ENCODE data around the gene PIGQ. TPM values are rescaled to one million over a fixed set of nuclear protein-coding genes. Genes with fewer than 3 reads are reported as not detected.

PIGQ gene
- total RNA-seq, 4 donors from 2014 or later: 37.4 to 115 (median 56.0) TPM

DNA sequence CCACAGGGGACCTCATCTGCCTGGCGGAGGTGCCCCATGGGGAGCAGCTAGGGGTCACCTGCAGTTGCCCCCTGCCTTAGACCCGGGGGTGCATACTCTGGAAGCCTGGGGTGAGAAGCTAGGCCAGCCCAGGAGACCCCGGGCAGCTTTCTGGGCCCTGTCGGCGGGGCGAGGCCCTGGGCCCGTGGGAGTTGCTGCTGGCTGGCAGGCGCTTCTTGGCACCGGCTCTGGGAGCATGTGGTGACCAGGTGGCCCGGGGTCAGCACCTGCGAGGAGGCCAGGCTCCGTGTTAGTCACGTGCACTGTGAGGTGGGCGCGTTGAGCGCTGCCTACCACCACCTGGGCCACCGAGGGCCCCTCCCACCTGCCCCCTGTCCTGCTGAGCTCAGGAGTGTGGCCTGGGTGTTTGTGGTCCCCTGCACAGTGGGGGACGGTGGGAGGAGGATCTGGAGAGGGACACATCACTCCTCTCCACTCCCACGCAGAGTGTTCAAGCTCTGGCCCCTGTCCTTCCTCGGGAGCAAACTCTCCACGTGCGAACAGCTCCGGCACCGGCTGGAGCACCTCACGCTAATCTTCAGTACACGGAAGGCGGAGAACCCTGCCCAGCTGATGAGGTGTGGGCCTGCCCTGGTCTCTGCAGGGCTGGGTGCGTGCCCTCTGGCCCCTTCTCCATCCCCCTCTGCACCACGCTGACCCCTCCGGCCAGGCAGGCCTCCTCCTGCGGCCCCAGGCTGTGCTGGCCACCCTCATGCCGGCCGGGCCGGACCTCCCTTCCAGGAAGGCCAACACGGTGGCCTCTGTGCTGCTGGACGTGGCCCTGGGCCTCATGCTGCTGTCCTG is 5.8 kb downstream of the PIGQ start:
- no peak for TF ChIP-seq CTCF (IDR thresholded peaks at IDR 0.05)
- TF ChIP-seq POLR2A (IDR thresholded peaks at IDR 0.05): no peak
- no peak for TF ChIP-seq EP300 (IDR thresholded peaks at IDR 0.05; ENCODE audit: low read depth)
- TF ChIP-seq POLR2AphosphoS5 (IDR thresholded peaks at IDR 0.05): no peak
- Histone ChIP-seq H3K4me3 (no peak overlapping the region), H3K36me3 (peaks cover 0 to 10% (median 0%) of the 10 kb centered on the region in 4 donors), H3K27ac (no peak overlapping the region), H3K4me1 (peaks cover 3 to 10% (median 6%) of the 10 kb centered on the region in 4 donors), H3K27me3 (no peaks in the 10 kb centered on the region), H3K9me3 (no peaks in the 10 kb centered on the region)
- no peak for DNase-seq
- WGBS, 2 donors (ENCODE audit: low coverage in 1 of 2): 90% methylated on average over 27 of the region's 36 CpGs; no CpG with 5 or more reads in 1 of the 2 donors
- intact Hi-C loops (cut with DNase I; ENCODE audit: low total_unique reads): loop anchor here (5.0 kb wide), 1 partner anchor 87 kb away; no protein-coding TSS in a partner anchor
- in situ Hi-C loops (cut with MboI; ENCODE audit: low pct_ligation_motif_present in 1 of 4, low pct_unique_long_range_greater_than_20kb in 1 of 4, low sequenced_read_pairs in 3 of 4): no loop called here

DNA sequence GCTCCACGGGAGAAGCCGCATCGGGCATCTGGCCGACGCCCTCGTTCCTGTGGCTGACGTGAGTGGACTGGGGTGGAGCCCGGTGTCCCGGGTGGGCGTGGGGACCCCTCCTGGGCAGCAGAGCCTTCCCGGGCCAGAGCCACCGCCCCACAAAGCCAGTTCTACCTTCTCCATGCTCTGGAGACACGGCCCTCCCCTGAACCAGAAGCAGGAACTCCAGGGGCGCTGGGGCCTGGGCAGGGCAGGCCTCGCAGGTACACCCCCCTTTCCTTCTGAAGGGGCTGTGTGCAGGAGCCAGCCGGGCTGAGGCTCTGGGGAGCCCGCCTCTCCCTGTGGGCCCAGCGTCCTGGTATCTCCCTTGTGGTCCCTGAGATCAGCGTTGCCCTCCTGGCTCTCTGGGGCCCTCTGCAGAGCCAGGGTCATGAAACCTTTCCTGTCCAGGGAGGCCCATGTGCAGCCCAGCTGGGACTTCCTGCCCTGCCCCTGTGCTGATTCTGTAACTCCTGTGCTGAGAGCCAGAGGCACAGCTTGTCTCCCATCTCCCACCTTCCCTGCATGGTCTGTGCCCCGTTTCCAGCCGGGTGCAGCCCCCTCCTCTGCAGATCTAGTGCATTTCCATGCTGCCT is 6.5 kb downstream of the PIGQ start:
- Histone ChIP-seq H3K27ac (no peak overlapping the region), H3K4me3 (no peak overlapping the region), H3K27me3 (no peaks in the 10 kb centered on the region), H3K36me3 (peaks cover 0 to 10% (median 0%) of the 10 kb centered on the region in 4 donors), H3K9me3 (no peaks in the 10 kb centered on the region), H3K4me1 (peaks cover 0 to 6% (median 2%) of the 10 kb centered on the region in 4 donors)
- 80 to 89% methylated on average over 1 to 17 of the region's 21 CpGs for WGBS, 2 donors (ENCODE audit: low coverage in 1 of 2)
- intact Hi-C loops (cut with DNase I; ENCODE audit: low total_unique reads): loop anchor here (5.0 kb wide), 1 partner anchor 86 kb away; no protein-coding TSS in a partner anchor
- TF ChIP-seq POLR2AphosphoS5 (IDR thresholded peaks at IDR 0.05): no peak
- no peak for TF ChIP-seq CTCF (IDR thresholded peaks at IDR 0.05)
- TF ChIP-seq POLR2A (IDR thresholded peaks at IDR 0.05): no peak
- no peak for TF ChIP-seq EP300 (IDR thresholded peaks at IDR 0.05; ENCODE audit: low read depth)
- in situ Hi-C loops (cut with MboI; ENCODE audit: low pct_ligation_motif_present in 1 of 4, low pct_unique_long_range_greater_than_20kb in 1 of 4, low sequenced_read_pairs in 3 of 4): no loop called here
- DNase-seq: no peak

GRCh38 chr16:576823-577201 is 7.0 kb downstream of the PIGQ start:
- Histone ChIP-seq H3K4me3 (no peak overlapping the region), H3K9me3 (no peaks in the 10 kb centered on the region), H3K27ac (no peak overlapping the region), H3K36me3 (peaks cover 0 to 10% (median 0%) of the 10 kb centered on the region in 4 donors), H3K27me3 (no peaks in the 10 kb centered on the region), H3K4me1 (peaks cover 0 to 6% (median 2%) of the 10 kb centered on the region in 4 donors)
- no peak for TF ChIP-seq POLR2A (IDR thresholded peaks at IDR 0.05)
- 67% methylated on average over 8 of the region's 8 CpGs; no CpG with 5 or more reads in 1 of the 2 donors for WGBS, 2 donors (ENCODE audit: low coverage in 1 of 2)
- in situ Hi-C loops (cut with MboI; ENCODE audit: low pct_ligation_motif_present in 1 of 4, low pct_unique_long_range_greater_than_20kb in 1 of 4, low sequenced_read_pairs in 3 of 4): no loop called here
- intact Hi-C loops (cut with DNase I; ENCODE audit: low total_unique reads): loop anchor here (5.0 kb wide), 1 partner anchor 85 kb away; no protein-coding TSS in a partner anchor
- no peak for DNase-seq

DNA sequence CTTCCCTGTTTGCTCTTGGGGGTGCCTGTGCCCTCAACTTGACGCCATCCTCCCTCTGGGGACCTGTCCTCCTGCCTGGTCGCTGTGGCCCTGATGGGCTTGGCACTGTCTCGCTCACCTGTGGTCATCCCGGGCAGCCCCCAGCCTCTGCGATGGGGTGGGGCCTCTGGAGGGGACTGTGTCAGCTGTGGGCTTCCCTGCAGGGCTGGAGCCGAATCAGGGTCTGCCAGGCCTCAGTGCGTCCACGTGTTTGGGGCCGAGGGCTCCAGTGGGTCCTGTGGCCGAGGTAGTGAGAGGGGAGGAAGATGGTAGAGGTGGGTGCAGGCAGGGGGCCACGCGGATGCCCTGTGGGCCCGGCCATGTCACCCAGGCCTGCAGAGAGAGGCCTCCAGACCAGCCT is 8.0 kb downstream of the PIGQ start:
- DNase-seq: no peak
- in situ Hi-C loops (cut with MboI; ENCODE audit: low pct_ligation_motif_present in 1 of 4, low pct_unique_long_range_greater_than_20kb in 1 of 4, low sequenced_read_pairs in 3 of 4) (no loop called here), intact Hi-C loops (cut with DNase I; ENCODE audit: low total_unique reads) (loop anchor here (5.0 kb wide), 1 partner anchor 85 kb away; no protein-coding TSS in a partner anchor)
- Histone ChIP-seq H3K4me1 (peaks cover 0 to 6% (median 2%) of the 10 kb centered on the region in 4 donors), H3K4me3 (no peak overlapping the region), H3K27me3 (no peaks in the 10 kb centered on the region), H3K36me3 (peaks cover 0 to 10% (median 0%) of the 10 kb centered on the region in 4 donors), H3K9me3 (no peaks in the 10 kb centered on the region), H3K27ac (no peak overlapping the region)
- TF ChIP-seq CTCF (IDR thresholded peaks at IDR 0.05) (no peak), POLR2A (IDR thresholded peaks at IDR 0.05) (no peak), POLR2AphosphoS5 (IDR thresholded peaks at IDR 0.05) (no peak), EP300 (IDR thresholded peaks at IDR 0.05; ENCODE audit: low read depth) (no peak)
- WGBS, 2 donors (ENCODE audit: low coverage in 1 of 2): 93% methylated on average over 13 of the region's 13 CpGs; no CpG with 5 or more reads in 1 of the 2 donors

Measured in transverse colon (tissue), 4 donors.